ENCODE measurements around the gene C21orf91.

C21orf91 gene

DNA sequence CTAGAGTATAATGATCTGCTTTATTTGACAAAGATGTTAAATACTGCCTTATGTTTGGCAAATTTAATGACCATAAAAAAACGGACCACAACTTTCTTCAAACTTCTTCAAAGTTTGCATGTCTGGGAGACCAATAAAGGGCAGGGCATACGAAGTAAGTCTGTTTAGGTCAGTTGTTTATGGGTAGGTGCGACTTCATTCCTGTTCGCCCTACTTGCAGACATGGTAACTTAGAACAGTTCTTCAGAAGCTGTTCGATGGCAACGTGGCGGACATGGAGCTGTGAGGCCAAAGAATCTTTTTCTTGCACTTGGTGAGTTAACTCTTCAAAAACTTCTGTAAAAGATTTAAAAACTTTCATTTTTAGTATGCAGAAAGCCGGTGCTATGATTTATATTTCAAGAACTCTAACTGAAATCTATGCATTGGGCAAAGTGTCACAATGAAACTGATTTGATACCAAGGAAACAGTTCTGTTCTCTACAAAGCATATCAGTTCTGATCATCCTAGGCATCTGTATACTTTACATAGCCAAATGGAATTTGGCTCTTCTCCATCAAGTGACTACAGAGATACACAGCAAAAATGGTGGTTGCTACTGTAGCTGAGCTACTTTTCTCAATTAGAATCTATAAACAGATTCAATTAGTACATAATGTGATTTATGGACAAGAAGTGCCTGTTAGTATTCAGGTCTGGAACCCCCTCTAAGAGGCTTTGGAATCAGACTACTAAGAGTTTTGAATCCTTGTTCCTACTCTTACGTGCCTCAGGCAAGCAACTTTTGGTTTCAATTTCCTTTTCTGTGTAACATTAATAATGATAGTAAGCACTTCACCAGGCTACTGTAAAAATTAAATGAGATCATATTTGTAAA, 25.7 kb downstream of the C21orf91 start:
- TF ChIP-seq, protein P1, sequence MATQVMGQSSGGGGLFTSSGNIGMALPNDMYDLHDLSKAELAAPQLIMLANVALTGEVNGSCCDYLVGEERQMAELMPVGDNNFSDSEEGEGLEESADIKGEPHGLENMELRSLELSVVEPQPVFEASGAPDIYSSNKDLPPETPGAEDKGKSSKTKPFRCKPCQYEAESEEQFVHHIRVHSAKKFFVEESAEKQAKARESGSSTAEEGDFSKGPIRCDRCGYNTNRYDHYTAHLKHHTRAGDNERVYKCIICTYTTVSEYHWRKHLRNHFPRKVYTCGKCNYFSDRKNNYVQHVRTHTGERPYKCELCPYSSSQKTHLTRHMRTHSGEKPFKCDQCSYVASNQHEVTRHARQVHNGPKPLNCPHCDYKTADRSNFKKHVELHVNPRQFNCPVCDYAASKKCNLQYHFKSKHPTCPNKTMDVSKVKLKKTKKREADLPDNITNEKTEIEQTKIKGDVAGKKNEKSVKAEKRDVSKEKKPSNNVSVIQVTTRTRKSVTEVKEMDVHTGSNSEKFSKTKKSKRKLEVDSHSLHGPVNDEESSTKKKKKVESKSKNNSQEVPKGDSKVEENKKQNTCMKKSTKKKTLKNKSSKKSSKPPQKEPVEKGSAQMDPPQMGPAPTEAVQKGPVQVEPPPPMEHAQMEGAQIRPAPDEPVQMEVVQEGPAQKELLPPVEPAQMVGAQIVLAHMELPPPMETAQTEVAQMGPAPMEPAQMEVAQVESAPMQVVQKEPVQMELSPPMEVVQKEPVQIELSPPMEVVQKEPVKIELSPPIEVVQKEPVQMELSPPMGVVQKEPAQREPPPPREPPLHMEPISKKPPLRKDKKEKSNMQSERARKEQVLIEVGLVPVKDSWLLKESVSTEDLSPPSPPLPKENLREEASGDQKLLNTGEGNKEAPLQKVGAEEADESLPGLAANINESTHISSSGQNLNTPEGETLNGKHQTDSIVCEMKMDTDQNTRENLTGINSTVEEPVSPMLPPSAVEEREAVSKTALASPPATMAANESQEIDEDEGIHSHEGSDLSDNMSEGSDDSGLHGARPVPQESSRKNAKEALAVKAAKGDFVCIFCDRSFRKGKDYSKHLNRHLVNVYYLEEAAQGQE (IDR thresholded peaks at IDR 0.05; ENCODE audit: insufficient read depth in 1 of 2, low read depth in 2 of 2, low read length in 2 of 2): no peak
- no peak for TF ChIP-seq POLR2AphosphoS5 (IDR thresholded peaks at IDR 0.05; ENCODE audit: low read depth, low read length)
- no peak for TF ChIP-seq TAF1 (IDR thresholded peaks at IDR 0.05; ENCODE audit: borderline replicate concordance, insufficient read depth, low read length)
- TF ChIP-seq SIN3A (IDR thresholded peaks at IDR 0.05; ENCODE audit: borderline replicate concordance, insufficient read depth, low read length): no peak
- TF ChIP-seq FOXP2 (optimal IDR thresholded peaks at IDR 0.05; ENCODE audit: borderline replicate concordance, extremely low read depth, extremely low read length, insufficient read depth): no peak

DNA sequence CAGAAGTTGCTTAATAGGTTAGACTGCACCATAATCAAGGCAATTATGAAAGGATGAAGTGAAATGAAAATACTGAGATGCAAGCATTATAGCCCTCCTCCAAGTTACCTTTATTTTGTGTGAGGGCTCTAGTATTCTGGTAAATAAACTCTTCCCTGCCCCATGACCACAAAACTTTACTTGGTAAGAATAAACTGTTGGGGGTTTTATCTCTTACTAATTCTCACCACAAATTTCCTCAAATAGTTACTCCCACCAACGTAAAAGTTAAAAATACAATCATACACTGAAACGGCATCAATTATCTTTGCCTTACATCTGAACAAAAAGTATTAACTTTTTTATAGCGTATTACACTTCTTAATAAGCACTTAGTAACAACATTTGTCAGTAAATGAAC, 29.5 kb downstream of the C21orf91 start:
- TF ChIP-seq SIN3A (IDR thresholded peaks at IDR 0.05; ENCODE audit: borderline replicate concordance, insufficient read depth, low read length) (no peak), POLR2AphosphoS5 (IDR thresholded peaks at IDR 0.05; ENCODE audit: low read depth, low read length) (no peak), FOXP2 (optimal IDR thresholded peaks at IDR 0.05; ENCODE audit: borderline replicate concordance, extremely low read depth, extremely low read length, insufficient read depth) (no peak), TAF1 (IDR thresholded peaks at IDR 0.05; ENCODE audit: borderline replicate concordance, insufficient read depth, low read length) (no peak)
- TF ChIP-seq, protein P1 (IDR thresholded peaks at IDR 0.05; ENCODE audit: insufficient read depth in 1 of 2, low read depth in 2 of 2, low read length in 2 of 2): no peak

DNA sequence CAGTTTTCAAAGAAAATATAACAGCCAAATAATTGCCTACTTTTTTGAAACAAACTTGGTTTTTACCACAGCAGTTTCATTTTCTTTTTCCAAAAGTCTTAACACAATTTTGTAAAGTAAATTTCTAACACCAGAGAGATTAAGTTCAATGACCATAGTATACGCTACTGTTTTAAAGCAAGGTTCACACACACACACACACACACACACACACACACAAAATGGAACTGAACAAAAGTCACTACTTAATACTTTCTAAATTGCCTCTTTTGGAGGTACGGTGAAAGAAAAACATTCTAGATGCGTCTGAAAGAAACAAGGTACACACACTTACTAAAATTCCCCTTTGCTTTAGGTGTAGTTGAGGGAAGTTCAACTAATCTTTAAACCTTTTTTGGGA, 30.1 kb downstream of the C21orf91 start:
- TF ChIP-seq TAF1 (IDR thresholded peaks at IDR 0.05; ENCODE audit: borderline replicate concordance, insufficient read depth, low read length) (no peak), FOXP2 (optimal IDR thresholded peaks at IDR 0.05; ENCODE audit: borderline replicate concordance, extremely low read depth, extremely low read length, insufficient read depth) (no peak), POLR2AphosphoS5 (IDR thresholded peaks at IDR 0.05; ENCODE audit: low read depth, low read length) (no peak), SIN3A (IDR thresholded peaks at IDR 0.05; ENCODE audit: borderline replicate concordance, insufficient read depth, low read length) (no peak)
- TF ChIP-seq, protein P1 (IDR thresholded peaks at IDR 0.05; ENCODE audit: insufficient read depth in 1 of 2, low read depth in 2 of 2, low read length in 2 of 2): no peak

DNA sequence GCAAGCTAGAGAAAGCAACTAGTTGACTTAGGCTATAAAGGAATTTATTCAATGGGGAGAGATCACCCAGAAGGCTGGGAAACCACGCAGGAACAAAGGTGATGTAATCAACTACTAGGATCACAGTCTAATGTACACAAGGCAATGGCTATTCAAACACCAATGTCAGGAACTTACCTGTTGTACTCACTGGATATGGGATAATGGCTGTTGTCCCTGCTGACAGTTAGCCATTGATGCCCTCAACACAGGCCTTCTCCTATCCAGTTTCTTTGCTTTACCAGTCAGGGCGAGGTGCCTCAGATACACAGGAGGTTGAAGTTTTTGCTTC, 32.3 kb downstream of the C21orf91 start:
- TF ChIP-seq, protein P1 (IDR thresholded peaks at IDR 0.05; ENCODE audit: insufficient read depth in 1 of 2, low read depth in 2 of 2, low read length in 2 of 2): no peak
- TF ChIP-seq TAF1 (IDR thresholded peaks at IDR 0.05; ENCODE audit: borderline replicate concordance, insufficient read depth, low read length) (no peak), SIN3A (IDR thresholded peaks at IDR 0.05; ENCODE audit: borderline replicate concordance, insufficient read depth, low read length) (no peak), POLR2AphosphoS5 (IDR thresholded peaks at IDR 0.05; ENCODE audit: low read depth, low read length) (no peak), FOXP2 (optimal IDR thresholded peaks at IDR 0.05; ENCODE audit: borderline replicate concordance, extremely low read depth, extremely low read length, insufficient read depth) (no peak)
